Cardiac fibroblast (primary cell): Measurements from ENCODE around the gene IVNS1ABP.
A peak's percentile ranks its signal among the peaks of the same experiment; 100 is the strongest.
"Not testable (repeated sequence)": the region's sequence is repeated elsewhere in the genome, so short reads cannot be mapped to it uniquely, and the experiment has no call there.

Source experiments
- DNase-seq, 2 donors: peaks; one replicate each; pipeline versions ENCODE4 v3.0.0 to v3.0.0-alpha.2; 2010; ENCODE audit warnings: low read depth in 2 of 2
- H3K4me3 ChIP-seq, 2 donors: replicated peaks in 1 of 2; 1 replicate in 1 of 2; 2 replicates in 1 of 2; pipeline ENCODE4 v1.5.1; 2011; ENCODE audit warnings: low read depth in 2 of 2, low read length in 2 of 2, mild to moderate bottlenecking in 2 of 2, moderate library complexity in 1 of 2
- TF ChIP-seq, protein P1 (sequence below): IDR thresholded peaks from one replicate; pipeline ENCODE4 v1.5.1; 2011; ENCODE audit warnings: low read depth, mild to moderate bottlenecking, low read length, inconsistent platforms

The IVNS1ABP gene

DNA sequence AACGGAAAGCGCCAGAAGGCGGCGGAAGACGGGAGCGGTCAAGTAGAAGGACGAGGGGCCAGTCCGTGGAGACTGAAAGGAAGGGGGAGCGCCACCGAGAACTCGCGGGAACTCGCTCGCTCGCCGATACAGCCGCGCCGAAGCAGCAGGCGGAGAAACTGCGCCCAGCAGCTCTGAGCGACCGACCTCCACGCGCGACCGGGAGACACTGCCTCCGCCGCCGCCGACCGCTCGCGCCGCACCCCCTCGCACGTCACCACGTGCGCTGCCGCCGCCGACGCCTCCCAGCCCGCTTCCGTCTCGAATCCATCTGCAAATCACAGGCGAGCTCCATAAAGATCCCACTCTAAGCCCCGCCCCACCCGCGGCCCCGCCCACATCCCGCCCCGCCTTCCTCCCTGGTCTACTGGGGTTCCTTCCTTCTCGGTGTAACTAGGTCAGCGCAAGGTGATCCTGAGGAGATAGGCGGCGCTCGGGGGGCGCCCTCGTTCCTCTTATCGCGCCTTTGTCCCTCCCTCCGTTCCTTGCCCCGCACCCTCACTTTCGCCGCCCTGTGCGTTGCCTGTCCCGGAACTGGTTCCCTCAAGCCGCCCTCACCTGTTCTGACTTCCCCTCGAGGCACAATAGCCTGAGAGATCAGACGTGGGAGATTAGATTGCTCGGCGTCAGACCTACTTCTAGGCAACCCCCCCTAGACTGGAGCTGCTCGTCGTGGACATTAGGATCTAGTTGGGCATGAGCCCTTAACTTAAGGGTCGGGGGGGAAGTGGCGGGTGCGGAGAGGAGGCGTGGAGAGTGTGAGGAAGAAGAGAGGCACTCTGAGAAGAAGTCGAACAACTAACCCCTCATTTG is at the start of gene IVNS1ABP:
Gene IVNS1ABP, minus strand, starts transcription at position 210 of the 852 bp plus-strand sequence. CDS start 7,750 bp downstream, outside the sequence.
- peak within 1 kb of the TSS; percentile 86 to 98 for H3K4me3 ChIP-seq
- TF ChIP-seq, protein P1, sequence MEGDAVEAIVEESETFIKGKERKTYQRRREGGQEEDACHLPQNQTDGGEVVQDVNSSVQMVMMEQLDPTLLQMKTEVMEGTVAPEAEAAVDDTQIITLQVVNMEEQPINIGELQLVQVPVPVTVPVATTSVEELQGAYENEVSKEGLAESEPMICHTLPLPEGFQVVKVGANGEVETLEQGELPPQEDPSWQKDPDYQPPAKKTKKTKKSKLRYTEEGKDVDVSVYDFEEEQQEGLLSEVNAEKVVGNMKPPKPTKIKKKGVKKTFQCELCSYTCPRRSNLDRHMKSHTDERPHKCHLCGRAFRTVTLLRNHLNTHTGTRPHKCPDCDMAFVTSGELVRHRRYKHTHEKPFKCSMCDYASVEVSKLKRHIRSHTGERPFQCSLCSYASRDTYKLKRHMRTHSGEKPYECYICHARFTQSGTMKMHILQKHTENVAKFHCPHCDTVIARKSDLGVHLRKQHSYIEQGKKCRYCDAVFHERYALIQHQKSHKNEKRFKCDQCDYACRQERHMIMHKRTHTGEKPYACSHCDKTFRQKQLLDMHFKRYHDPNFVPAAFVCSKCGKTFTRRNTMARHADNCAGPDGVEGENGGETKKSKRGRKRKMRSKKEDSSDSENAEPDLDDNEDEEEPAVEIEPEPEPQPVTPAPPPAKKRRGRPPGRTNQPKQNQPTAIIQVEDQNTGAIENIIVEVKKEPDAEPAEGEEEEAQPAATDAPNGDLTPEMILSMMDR = peak; percentile 32
- peak; percentile 93 to 95 for DNase-seq

DNA sequence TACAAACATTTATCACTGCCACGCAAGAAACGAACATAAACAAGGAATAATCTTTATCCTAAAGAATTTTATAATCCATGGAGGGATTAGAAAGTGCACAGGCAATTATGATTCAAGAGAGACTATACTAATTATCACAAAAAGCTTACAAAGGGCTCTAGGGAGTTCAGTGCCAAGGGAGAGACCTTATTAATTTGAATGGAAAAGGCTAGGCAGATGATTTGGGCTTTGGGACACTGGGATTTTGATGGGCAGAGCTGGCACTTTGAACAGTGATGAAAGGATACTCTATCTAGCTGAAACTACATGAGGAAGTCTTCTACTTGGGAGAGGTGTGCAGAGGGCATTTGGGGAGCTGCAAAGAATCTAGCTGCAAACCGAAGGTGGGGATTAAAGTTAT is 48.9 kb upstream of the IVNS1ABP start:
- no peak overlapping the region for H3K4me3 ChIP-seq
- DNase-seq = no peak
- TF ChIP-seq, protein P1 = no peak

DNA sequence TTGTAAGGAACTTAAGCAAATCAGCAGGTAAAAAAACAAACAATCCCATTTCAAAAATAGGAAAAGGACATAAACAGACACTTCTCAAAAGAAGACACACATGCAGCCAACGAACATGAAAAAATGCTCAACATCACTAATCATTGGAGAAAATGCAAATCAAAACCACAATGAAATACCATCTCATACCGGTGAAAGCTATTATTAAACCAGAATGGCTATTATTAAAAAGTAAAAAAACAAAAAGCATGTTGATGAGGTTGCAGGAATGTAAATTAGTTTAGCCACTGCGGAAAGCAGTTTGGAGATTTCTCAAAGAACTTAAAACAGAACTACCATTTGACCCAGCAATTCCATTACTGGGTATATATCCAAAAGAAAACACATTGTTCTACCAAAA is 47.5 kb upstream of the IVNS1ABP start:
- H3K4me3 ChIP-seq, DNase-seq: not testable (repeated sequence)

DNA sequence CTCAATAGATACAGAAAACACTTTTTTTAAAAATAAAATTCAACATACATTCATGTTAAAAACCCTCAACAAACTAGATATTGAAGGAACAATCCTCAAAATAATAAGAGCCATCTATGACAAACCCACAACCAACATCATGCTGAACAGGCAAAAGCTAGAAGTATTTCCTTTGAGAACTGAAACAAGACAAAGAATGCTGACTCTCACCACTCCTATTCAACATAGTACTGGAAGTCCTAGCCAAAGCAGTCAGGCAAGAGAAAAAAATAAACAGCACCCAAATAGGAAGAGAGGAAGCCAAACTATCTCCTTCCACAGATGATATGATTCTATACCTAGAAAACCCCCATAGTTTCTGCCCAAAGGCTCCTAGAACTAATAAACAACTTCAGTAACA is 46.2 kb upstream of the IVNS1ABP start:
- TF ChIP-seq, protein P1 = no peak
- peak in 1 of 2 donors; percentile 42 for DNase-seq

DNA sequence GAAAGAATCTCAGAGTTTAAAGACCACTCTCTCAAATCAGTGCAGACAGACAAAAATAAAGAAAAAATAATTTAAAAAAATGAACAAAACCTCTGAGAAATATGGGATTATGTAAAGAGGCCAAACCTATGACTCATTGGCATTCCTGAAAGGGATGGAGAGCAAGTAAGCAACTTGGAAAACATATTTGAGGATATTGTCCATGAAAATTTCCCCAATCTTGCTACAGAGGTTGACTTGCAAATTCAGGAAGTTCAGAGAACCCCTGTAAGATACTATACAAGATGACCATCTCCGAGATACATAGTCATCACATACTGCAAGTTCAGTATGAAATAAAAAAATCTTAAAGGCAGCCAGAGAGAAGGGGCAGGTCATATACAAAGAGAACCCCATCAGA is 43.7 kb upstream of the IVNS1ABP start:
- DNase-seq = peak; percentile 30 to 51
- H3K4me3 ChIP-seq = no peak overlapping the region
- TF ChIP-seq, protein P1 = no peak

More for the DNA sequence above, 46.2 kb upstream of the IVNS1ABP start:
- H3K4me3 ChIP-seq = no peak overlapping the region

DNA sequence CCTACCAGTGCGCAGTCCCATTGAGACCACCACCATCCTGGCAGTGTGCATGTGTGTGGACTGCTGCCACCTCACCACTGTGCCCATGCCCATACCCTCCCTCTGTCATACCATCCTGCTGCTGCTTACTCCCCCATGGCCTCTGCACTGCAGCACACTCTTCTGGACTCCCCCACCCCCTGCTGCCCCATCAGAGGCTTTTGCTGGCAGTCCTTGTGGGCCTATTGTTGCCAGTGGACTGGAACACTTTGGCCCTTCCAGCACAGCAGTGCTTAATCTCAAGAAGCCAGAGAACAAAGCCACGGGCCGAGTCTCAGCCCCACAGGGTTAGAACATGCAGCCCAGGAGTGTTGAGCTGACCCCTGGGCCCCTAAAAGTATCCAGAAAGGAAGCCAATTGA is 41.9 kb upstream of the IVNS1ABP start:
- no peak for DNase-seq
- TF ChIP-seq, protein P1 = no peak
- no peak overlapping the region for H3K4me3 ChIP-seq

DNA sequence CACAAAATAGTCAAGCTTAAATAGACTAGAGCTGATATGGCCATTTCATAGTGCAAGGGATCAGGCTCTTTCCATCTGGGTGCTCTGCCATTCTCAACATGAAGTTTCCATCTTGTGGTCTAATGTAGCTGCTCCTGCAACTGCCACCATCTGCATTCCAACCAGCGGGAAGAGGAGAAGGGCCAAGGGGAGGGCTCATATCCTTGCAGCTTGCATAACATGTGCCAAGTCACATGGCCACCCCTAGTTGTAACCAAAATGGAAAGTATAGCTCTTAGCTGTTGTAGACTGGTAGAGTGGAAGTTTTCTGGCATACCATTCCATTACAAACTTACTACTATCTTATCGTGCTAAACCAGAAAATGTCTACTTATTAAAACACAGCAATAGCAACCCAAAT is 38.9 kb upstream of the IVNS1ABP start:
- TF ChIP-seq, protein P1 = no peak
- H3K4me3 ChIP-seq = no peak overlapping the region
- no peak for DNase-seq
